HK-2 (cell line): ENCODE measurements around the gene B4GALT7.
"Not testable (repeated sequence)": the region's sequence is repeated elsewhere in the genome, so short reads cannot be mapped to it uniquely, and the experiment has no call there.

Experiments
- DNase-seq: peaks from one replicate; pipeline ENCODE4 v3.0.0-alpha.2; 2018; ENCODE audit not compliant: unreplicated experiment

Gene B4GALT7, protein sequence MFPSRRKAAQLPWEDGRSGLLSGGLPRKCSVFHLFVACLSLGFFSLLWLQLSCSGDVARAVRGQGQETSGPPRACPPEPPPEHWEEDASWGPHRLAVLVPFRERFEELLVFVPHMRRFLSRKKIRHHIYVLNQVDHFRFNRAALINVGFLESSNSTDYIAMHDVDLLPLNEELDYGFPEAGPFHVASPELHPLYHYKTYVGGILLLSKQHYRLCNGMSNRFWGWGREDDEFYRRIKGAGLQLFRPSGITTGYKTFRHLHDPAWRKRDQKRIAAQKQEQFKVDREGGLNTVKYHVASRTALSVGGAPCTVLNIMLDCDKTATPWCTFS

GRCh38 chr5:177599731-177600507 is at the start of gene B4GALT7:
Gene B4GALT7, plus strand, starts transcription at chr5:177600132. Its CDS starts 79 bp downstream, at chr5:177600211.
- peak; percentile 80 for DNase-seq

DNA sequence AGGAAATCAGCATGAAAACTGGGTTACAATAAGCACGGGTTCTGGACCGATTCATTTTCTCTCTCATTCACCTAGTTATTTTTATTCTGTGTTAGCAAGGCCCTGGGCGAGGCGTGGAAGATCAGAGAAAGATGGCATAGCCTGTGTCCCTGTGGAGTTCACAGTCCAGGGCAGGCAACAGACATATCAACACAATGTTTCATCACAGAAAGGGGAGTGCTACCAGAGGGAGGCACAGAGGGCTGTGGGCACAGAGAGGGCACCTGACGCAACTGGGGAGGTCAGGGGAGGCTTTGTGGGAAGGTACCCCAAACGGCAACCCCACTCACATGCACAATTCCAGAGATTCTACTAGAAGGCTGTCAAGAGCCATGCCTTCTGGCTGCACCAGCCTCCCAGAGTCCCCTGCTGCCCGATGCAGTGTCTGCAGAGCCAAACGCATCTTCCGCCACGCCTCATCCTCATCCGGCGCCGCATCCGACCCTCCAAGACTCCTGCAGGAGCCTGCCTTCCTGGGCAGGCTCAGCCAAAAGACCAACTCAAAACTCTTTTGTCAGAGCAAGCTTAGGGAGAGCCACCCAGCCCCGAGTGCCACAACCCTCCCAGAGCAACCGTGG is 47.0 kb upstream of the B4GALT7 start:
- DNase-seq = no peak

DNA sequence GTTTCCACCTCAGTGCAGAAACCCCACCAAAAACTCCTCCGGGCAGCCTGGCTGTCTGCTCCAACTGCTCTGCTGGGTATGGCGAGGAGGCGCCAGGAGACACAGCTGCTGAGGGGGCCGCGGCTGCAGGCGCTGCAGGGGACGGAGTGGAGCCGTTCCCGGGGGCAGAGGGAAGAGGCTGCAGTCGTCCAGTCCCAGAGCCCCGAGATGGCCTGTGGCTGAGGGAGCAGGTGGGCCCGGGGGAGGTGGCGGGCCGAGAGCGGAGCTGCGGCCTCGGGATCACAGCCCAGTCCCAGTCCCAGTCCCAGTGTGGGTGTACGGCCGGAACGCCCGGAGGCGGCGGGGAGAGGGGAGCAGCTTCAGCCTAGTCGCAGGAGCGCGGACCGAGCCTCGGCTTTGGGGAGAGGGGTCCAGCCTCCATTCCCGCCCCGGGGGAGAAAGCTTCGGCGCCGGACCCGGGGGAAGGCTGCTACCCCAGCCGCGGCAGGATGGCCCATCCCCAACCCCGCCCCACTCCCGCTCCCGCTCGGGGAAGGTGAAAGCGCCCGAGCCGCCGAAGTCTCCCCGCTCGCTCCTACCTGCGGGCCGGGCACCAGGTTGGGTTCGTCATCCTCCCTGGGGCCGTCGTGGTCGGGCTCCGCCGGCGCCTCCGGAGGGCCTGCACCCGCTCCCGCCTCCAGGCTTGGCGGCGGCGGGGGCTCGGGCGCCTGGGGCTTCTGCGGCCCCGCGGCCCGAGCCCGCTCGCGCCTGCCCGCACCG is 46.1 kb upstream of the B4GALT7 start:
- DNase-seq = peak; percentile 29

- peak; percentile 92 for DNase-seq
Measured at GRCh38 chr5:177554474-177555111, 45.3 kb upstream of the B4GALT7 start, which contains the start of gene FAM193B. Gene FAM193B, minus strand, starts transcription at chr5:177554563. Its CDS starts 105 bp downstream, at chr5:177554458.

DNA sequence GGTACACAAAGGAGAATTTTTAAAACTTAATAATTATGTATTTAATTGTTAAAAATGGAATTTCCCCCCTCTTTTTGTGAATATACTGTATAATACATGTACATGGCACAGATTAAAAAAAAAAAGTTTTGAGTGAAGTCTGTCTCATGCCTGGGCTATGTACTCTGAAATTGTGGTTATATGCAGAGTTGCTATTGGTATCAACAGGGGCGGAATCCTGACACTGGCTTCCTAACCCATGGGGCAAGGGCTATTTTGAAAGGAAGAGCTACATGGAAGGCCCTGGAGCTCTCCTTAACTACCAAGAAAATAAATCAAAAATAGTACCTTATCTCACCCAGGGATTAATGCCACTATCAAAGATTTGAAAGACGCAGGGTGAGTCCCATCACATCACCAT is 44.7 kb upstream of the B4GALT7 start:
- no peak for DNase-seq

- no peak for DNase-seq
Measured at GRCh38 chr5:177555665-177556064, 44.3 kb upstream of the B4GALT7 start.

DNA sequence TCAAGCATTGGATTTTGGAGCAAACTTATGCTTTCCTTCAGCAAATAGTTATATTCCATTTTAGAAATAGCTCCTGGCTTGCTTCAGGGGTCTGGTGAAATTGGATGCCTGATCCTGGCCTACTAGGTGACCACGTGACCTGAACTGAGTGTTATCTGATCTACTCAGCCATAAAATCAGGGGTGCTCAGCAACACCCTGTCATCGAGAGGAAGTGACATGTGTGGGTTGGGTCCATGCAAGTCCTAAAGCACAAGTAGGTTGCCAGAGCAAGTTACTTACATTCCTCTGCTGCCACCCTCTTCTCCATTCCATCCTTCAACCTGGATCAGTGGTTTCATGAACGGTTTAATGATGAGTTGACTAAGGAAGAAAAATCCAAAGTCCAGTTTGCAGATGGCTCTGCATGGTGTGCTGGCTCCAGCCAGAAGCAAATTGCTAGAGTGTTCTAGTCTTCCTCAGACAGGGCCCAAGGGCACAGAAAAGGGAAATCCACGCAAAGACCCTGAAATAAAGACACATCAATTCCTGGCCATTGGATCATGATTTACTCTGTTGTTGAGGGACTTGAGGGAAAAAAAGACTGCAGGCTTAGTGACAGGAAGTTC is 42.8 kb upstream of the B4GALT7 start:
- DNase-seq = no peak

GRCh38 chr5:177557796-177558195 is 42.1 kb upstream of the B4GALT7 start:
- no peak for DNase-seq

DNA sequence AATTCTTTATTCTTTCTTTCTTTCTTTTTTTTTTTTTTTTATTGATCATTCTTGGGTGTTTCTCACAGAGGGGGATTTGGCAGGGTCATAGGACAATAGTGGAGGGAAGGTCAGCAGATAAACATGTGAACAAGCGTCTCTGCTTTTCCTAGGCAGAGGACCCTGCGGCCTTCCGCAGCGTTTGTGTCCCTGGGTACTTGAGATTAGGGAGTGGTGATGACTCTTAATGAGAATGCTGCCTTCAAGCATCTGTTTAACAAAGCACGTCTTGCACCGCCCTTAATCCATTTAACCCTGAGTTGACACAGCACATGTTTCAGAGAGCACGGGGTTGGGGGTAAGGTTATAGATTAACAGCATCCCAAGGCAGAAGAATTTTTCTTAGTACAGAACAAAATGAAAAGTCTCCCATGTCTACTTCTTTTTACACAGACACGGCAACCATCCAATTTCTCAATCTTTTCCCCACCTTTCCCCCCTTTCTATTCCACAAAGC is 40.4 kb upstream of the B4GALT7 start:
- not testable (repeated sequence) for DNase-seq

- no peak for DNase-seq
Measured at GRCh38 chr5:177565046-177565445, 34.9 kb upstream of the B4GALT7 start.

GRCh38 chr5:177568326-177568725 is 31.6 kb upstream of the B4GALT7 start:
- no peak for DNase-seq

- no peak for DNase-seq
Measured at GRCh38 chr5:177569894-177570293, 30.0 kb upstream of the B4GALT7 start.

DNA sequence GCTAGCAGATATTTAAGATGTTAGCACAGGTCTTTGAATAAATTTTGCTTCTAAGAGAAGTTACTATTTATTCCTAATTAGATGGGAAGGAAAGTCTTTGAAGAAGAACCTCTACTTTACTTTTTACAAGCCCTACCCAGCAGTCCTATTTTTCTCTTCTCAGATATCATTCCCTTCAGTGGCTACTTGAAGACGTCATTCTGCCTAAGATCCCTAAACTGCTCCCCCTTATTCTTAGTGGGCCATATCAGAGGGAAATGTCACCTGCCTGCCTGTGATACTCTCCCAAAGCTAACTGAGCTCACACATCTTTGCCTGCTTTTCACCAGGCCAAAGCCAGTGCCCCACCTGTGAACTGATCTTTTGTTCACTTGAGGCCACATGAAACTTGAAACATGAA is 24.4 kb upstream of the B4GALT7 start:
- DNase-seq = no peak

GRCh38 chr5:177576169-177576568 is 23.8 kb upstream of the B4GALT7 start:
- no peak for DNase-seq

DNA sequence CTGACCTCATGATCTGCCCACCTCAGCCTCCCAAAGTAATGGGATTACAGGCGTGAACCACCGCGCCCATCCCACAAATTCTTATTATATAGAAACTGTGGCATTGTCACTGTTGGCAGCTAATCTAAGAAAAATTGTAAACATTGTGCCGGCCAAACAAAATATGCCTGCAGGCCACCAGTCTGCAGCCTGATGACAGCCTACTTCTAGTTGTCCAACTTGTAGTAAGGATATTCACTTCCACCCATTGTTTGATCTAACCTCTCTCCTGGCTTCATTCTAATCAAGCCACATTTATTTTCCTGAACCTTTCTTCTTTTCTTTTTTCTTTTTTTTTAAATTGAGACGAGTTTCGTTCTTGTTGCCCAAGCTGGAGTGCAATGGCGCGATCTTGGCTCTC is 21.6 kb upstream of the B4GALT7 start:
- no peak for DNase-seq

DNA sequence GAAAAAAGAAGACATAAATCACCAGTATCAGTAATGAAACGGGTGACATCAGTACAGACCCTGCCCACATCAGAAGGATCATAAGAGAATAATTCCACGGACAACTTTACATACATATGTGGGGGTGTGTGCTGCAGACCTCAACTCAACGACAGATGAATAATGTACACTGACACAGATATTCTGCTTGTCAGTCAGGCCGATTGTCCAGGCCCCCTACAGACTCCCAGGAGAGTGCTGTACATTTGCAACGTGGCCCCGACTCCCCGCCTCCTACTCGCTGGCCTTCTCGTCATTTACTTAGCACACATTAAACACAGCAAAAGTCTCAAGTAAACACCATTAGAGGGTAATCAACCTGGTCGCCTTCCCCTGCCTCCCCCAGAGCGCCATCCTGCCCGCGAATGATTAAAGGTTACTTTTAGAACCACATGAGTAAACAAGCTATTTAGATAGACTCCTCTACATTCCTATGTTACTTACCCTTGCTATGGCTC is 11.5 kb upstream of the B4GALT7 start:
- DNase-seq = no peak

DNA sequence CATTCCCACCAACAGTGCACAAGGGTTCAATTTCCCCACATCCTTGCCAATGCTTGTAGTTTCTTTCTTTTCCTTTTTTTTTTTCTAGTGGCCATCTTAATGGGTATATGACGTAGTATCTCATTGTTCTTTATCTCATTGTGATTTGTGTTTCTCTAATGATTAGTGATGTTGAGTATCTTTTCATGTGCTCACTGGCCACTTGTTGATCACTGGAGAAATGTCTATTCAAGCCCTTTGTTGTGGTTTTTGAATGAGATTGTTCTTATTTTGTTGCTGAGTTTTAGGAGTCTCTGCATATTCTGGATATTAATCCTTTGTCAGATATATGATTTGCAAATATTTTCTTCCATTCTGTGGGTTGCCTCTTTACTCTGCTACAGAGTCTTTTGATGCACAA is 9.5 kb upstream of the B4GALT7 start:
- no peak for DNase-seq

DNA sequence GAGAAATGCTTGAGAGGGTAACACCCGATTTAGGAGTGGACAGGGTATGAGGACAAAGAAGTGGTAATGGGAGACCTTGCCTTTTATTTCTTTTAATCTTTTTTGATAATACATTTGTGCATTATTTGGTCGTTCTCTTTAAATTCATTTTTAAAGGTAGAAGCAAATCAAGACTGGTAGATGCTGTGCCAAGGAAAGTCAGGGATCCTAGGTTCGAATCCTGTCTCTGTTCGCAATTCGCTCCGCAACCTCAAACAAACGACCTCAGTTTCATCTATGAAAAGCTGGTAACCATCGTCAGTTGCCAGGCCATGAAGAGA is 8.3 kb upstream of the B4GALT7 start:
- no peak for DNase-seq

DNA sequence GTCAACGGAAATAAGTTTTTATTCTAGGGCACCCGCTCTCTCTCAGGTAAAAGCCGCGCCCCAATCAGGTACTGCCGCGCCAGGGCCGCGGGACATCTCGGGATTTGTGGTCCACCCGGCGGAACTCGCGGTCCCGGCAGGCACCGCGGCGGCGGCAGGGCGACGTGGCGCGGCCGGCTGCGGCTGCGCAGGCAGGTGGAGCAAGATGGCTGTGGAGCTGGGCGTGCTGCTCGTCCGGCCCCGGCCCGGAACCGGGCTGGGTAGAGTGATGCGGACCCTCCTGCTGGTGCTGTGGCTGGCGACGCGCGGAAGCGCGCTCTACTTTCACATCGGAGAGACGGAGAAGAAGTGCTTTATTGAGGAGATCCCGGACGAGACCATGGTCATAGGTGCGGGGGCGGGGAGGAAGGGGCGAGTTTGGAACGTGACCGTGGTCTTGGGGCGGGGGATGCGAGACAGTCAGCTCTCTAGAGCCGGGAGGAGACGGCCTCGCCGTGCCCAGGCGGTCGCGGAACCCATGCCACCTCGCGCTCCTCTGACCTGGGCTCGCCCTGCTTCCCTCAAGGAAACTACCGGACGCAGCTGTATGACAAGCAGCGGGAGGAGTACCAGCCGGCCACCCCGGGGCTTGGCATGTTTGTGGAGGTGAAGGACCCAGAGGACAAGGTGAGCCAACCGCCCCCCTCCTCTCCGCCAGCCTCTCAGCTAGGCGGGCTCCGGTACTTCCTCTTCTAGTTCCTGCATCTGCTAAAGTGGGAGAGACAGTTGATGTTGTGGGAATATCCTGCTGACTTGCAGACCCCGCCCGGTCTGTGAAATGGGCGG is 7.7 kb upstream of the B4GALT7 start, which contains the start of gene TMED9:
Gene TMED9 (plus strand): TSS at position 194 of the 825 bp plus-strand sequence. CDS start 12 bp downstream, at position 206.
- peak; percentile 80 for DNase-seq

DNA sequence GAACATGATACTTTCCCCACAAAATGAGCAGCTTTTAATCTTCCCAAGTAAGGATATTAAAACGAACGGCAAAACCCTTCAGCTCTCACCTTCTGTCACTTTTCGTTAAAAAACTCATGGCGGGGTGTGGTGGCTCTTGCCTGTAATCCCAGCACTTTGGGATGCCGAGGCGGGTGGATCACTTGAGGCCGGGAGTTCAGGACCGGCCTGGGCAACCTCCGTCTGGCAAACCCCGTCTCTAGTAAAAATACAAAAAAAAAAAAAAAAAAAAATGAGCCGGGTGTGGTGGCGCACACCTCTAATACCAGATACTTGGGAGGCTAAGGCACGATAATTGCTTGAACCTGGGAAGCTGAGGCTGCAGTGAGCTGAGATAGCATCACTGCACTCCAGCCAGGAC is 7.0 kb upstream of the B4GALT7 start:
- no peak for DNase-seq
